ENCODE data around the gene NALCN.

The NALCN gene

GRCh38 chr13:101291206-101291605 is 125.1 kb downstream of the NALCN start:
- no peak for DNase-seq

- DNase-seq: peak in 46 of 58 donors; percentile 1 to 75 (median 46)
Observed at GRCh38 chr13:101289764-101290163, 126.5 kb downstream of the NALCN start.

- peak in 1 of 58 donors; percentile 2 for DNase-seq
Observed at GRCh38 chr13:101283782-101284181, 132.5 kb downstream of the NALCN start.

DNA sequence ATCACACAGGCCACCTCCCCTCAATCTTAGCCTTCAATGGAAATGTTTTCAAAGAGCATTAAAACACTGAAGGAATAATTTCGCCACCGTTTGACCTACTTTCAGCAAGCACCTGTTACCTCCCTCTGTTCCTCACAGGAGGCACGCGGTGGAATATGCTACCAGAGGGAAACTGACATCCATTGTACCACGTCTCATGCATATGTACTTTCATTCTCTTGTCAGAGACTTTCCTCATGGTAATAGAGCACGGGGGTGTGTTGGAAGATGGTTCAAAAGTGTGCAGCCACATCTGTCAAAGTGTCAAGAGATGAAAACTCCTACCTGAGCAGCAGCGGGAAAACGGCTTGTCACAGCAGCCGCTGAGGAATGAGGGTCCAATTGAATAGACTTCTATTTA is 143.4 kb downstream of the NALCN start:
- peak in 1 of 58 donors; percentile 32 for DNase-seq

DNA sequence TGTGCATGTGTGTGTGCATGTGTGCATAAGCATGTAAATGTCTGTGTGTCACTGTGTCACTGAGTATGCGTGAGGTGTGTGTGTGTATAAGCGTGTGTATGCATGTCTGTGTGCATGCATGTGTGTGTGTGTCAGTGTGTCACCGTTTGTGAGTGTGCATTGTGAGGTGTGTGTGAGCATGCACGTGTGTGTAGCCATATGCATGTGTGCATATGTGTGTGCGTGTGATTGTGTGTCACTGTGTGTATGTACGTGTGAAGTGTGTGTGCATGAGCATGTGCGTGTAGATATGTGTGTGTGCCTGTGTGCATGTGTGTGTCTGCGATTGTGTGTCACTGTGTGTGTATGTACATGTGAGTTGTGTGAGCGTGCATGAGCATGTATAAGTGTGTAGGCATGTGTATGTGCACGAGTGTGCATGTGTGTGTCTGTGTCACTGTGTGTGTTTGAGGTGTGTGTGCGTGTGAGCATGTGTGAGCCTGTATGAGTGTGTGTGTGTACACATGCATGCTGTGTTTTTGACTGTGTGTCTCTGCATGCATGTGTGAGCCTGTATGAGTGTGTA is 144.5 kb downstream of the NALCN start:
- no peak for DNase-seq

DNA sequence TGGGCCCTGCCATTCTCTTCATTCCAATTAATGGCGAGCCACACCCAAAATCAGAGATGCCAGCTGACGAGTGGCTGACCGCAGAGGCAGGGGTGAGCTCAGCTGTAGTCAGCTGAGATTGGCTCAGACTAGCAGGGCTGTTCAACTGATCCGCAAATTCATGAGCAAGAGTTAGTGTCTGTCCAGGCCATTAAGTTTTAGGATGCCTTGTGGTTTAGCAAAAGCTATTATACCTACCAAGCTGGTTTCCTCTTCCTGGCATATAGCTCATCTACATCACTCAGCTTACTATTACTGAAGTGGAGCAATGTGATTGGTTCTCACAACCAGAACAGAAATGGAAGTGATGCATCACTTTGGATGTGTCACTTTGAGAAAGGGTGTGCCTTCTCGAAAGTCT is 148.7 kb downstream of the NALCN start:
- DNase-seq: no peak

DNA sequence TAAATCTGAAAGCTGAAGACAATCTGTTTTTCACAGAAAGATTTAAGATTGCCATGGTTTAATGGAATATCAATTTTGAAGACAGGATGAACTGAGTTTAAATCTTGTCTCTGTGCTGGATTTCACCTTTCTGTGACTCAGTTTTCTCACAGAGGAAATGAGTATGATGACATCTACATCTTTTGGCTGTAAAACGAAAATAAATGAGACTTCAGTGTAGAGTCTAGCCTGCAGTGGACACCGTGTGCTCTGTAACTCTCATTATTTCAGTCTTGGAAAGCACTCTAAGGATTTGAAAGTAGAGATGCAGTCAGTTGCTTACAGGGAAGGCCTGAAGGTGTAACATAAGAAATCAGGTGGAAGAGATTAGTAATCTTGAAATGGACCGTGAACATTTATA is 150.4 kb downstream of the NALCN start:
- no peak for DNase-seq

- DNase-seq: no peak
Observed at GRCh38 chr13:101264931-101265330, 151.4 kb downstream of the NALCN start.

DNA sequence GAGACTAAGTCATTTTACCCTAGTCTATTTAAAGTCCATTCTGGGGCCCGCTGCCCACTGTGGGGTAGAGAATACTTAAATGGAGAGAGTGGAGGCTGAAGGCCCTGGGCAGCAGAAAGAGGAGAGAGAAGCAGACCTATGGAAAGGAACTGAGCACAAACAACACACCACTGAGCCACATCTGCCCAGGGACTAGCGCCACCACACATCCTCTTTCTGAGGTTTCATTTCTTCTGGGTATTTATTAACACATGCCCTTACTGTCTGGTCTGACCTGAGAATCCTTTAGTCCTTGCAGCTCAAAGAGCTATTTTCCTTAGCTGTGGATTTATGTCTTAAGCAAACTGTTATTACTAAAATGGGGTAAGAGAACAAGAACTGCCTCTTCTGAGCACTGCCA is 154.0 kb downstream of the NALCN start:
- no peak for DNase-seq

DNA sequence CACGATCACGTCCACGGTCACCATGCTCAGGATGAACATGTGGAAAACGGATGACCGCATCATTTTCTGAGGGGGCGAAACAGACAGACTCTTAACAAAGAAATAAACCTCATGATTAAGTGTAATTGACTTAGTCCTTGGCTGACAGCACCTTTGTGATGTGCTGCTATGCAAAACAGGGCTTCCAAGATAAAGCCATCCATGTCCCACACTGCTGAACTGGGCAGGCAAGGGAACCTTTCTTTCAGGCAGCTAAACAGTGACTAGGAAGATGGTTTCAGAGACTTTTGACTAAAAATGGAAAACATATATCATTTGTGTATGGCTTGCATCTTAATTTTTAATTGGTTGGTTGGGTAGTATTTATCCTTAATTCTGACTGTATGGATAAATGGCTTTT is 157.8 kb downstream of the NALCN start:
- no peak for DNase-seq

GRCh38 chr13:101258071-101258470 is 158.2 kb downstream of the NALCN start:
- peak in 1 of 58 donors; percentile 2 for DNase-seq

DNA sequence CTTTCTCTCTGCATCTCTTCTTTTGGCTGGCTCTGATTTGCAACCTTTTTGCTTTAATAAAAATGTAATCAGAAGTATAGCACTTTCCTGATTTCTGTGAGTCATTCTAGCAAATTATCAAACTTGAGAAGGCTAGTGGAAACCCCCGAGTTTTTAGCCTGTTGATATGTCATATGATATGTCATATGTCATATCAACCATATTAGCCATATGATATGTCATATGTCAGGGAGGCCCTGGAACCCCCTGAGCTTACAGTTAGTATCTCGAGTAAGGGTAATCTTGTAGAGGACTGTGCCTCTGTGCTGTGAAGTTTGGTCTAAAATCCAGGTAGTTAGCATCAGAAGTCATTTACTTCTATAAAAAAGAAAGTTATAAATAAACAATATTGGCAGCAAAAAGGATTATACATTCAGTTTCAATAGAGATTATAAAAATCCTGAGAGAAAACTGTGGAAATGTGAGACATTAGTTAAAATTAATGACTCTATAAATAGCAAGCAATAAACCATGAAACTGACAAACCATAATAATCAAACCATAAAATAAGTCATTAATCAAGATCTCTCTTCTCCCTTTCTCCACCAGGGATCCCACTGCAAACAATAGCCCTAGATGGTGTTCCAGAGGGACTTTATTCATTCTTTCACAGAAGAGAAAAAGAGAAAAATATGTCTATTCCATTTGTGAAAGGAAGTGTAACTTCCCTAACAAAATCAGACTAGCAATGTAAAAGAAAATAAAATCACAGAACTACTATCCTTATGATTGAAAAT is 167.4 kb downstream of the NALCN start:
- no peak for DNase-seq

GRCh38 chr13:101242720-101243119 is 173.6 kb downstream of the NALCN start:
- no peak for DNase-seq

DNA sequence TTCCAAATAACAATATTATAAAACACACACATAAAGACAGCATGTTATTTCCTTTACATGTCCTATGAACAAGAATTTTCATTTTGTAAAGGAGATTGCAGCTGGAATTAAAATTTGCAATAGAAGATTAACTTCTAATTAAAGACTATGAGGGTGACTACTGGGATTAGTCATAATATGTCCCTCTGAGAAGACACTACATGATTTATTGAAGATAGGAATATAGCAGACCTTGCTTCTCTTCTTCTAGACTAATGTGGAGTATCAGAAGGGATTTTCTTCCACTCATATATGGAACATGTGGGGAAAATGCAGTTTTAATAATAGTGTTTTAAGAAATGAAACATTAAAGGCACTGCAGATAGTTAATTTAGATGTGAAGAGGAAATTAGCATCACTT is 177.8 kb downstream of the NALCN start:
- DNase-seq: no peak

DNA sequence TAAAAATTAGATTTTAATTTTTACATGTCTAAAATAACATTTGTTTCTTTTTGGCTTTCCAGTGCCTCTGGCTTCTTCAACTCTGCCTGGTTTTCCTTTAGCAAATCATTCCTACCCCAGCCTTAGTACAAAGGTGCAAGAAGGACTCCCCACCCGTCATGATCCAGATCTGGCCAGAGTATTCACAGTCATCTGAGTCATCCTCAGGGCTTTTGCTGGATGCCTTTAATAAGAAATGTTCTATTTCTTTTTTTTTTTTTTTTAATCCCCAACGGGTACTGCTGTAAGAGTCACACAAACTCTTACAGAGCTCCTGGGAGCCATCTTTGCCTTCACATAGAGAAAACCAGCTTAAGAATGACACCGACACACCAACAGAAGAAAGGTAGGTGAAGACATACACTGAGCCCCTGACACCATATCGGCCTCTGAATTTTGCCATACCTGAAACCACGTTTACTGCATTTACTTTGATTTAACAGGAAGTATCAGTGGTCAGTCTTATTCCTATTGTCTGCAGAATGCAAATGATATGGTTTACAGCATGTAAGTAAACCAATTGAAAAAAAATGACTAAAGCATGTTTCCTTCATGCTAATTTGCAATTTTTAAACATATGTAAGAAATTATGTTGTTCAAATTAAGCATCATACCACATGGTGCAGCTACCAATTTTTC is 184.4 kb downstream of the NALCN start:
- no peak for DNase-seq

DNA sequence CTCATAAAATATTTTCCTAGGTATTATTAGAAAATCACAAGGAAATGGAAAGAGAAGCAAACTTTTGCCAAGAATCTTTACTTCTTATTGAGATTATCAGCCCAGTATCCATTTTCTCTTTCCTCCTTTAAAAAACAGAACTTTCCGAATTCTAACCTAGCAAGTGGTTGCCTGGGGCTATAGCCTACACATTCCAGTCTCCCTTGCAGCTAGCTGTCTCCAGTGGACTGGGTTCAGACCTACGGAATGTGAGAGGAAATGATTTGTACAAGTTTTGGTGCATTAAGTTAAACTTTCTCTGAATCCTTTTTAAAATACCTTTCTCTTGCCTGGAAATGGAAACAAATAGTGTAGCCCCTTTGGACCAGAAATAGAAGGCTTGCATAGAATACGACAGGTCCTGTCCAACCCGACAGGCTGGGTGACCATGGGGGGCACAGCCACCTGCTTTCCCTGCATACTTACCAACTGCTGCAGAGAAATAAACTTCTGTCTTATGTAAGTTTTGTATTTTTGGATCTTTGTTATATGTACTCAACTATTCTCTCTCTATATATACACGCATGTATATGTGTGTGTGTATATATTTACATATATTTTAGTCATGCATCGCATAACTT is 185.9 kb downstream of the NALCN start:
- no peak for DNase-seq

DNA sequence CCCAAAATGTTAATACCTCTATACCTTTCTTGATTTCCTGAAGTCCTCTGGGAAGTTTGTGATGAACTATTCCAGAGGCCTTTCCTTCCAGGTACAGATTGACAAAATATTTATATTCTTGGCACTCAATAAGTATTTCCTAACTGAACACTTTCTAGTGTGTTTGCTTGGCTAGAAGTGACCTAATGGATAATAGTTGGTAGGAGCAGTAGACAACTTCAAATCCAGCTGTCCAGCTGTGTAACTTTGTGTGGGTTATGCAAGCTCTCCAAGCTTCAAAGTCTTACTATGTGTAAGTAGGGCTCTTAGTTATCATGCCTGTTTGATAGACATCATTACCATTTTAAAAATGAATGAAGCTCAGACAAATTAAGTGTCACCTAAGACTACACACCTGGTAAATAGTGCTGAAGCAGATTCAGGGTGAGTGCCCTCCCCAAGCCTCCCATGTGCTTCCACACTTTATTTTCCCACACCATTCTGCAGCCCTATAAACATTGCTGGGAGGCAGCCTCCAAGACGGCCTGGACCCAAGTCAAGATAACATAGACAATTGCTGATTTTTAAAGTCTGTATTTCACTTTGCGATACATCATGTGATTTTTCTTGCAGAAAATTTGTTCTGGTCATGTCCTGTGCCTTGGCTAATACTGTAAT is 196.6 kb downstream of the NALCN start:
- no peak for DNase-seq

DNA sequence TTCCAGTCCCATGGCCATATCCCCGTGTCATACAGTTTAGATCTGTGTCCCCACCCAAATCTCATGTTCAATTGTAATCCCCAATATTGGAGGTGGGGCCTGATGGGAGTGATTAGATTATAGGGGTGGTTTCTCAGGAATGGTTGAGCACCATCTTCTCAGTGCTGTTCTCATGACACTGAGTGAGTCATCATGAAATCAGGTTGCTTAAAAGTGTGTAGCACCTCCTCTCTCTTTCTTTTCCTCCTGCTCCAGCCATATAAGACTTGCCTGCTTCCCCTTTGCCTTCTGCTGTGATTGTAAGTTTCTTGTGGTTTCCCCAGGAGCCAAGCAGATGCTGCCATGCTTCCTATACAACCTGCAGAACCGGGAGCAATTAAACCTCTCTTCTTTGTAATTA is 197.8 kb downstream of the NALCN start:
- DNase-seq: no peak

DNA sequence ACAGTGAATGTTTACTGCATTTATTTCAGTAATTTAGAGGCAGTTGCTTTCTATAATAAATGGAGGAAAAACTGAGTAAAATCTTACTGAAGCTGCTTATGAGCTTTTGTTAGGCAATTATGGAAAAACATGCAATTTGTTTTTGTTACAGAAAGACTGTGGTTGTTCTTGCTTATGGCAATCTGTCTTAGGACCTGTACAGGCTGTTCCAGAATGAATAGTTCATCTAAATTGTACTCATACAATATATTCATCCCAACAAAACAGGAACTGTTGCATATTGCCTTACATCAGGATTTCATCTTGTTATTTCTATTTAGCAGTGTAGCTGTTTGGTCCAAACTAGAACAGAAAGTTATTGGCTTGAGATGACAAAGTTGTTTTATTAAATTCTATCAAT is 199.2 kb downstream of the NALCN start:
- no peak for DNase-seq

- DNase-seq: no peak
Observed at GRCh38 chr13:101211261-101211660, 205.0 kb downstream of the NALCN start.

GRCh38 chr13:101210774-101211173 is 205.5 kb downstream of the NALCN start:
- no peak for DNase-seq

Data from anterior cingulate cortex (tissue), 58 donors.